Heart left ventricle (tissue), 16 donors: ENCODE data around the gene SMYD1. TPM values are rescaled to one million over a fixed set of nuclear protein-coding genes. Genes with fewer than 3 reads are reported as not detected.

Source experiments
- ATAC-seq, 4 donors: fragments of 200-7000 bp; cut with Tn5 transposase; one replicate each; pipeline ENCODE4 v1.9.1; 2020 to 2022; ENCODE audit warnings: moderate library complexity in 4 of 4, mild to moderate bottlenecking in 3 of 4, moderate number of reproducible peaks in 1 of 4
- DNase-seq, 5 donors: peaks; one replicate each; pipeline ENCODE4 v3.0.0-alpha.2; 2020
- H3K27ac ChIP-seq, 12 donors: fragments of 200-600 bp; sonication (generic) in 4 of 12; one replicate each; pipeline versions ENCODE4 v1.5.0 to v1.8.0; 2016 to 2022; ENCODE audit warnings: mild to moderate bottlenecking in 2 of 12
- H3K27me3 ChIP-seq, 9 donors: fragments of 200-600 bp; sonication (generic) in 2 of 9; one replicate each; pipeline versions ENCODE4 v1.5.1 to v1.8.0; 2016 to 2022; ENCODE audit warnings: mild to moderate bottlenecking in 3 of 9
- H3K36me3 ChIP-seq, 9 donors: fragments of 200-600 bp; sonication (generic) in 2 of 9; one replicate each; pipeline versions ENCODE4 v1.5.0 to v1.8.0; 2018 to 2022; ENCODE audit warnings: mild to moderate bottlenecking in 2 of 9
- H3K4me1 ChIP-seq, 12 donors: fragments of 200-600 bp; sonication (generic) in 4 of 12; one replicate each; pipeline versions ENCODE4 v1.5.0 to v1.8.0; 2016 to 2022; ENCODE audit warnings: mild to moderate bottlenecking in 3 of 12
- H3K4me3 ChIP-seq, 12 donors: fragments of 200-600 bp; sonication (generic) in 4 of 12; one replicate each; pipeline versions ENCODE4 v1.5.0 to v1.8.0; 2017 to 2022; ENCODE audit warnings: mild to moderate bottlenecking in 9 of 12, moderate library complexity in 4 of 12
- H3K9me3 ChIP-seq, 12 donors: fragments of 200-600 bp; sonication (generic) in 4 of 12; one replicate each; pipeline versions ENCODE4 v1.5.0 to v1.8.0; 2016 to 2022; ENCODE audit warnings: mild to moderate bottlenecking in 1 of 12
- POLR2A ChIP-seq, 2 donors: fragments of 450-650 bp; IDR thresholded peaks; one replicate each; pipeline ENCODE4 v1.6.1; 2017; ENCODE audit warnings: antibody characterized with exemption in 2 of 2, mild to moderate bottlenecking in 2 of 2, moderate library complexity in 2 of 2
- WGBS, 4 donors: extraction: QIAGEN DNeasy Blood & Tissue Kit in 2 of 4; methylation state at CpG; one replicate each; pipeline versions ENCODE4 v1.1.5 to v1.1.7; 2013 to 2018; 5-methylcytosine and 5-hydroxymethylcytosine counted together
- intact Hi-C, 10 donors: fragments of 100-400 bp; cut with DNase I; formaldehyde crosslinking; loops; one replicate each; pipeline versions ENCODE4 v1.11.1 to v1.14.2; 2022
- polyA plus RNA-seq, 2 donors: library from polyadenylated mRNA; stranded (reverse); fragments of 200-250 nt; gene quantifications; one replicate each; pipeline ENCODE4 v1.2.3, GENCODE V29; 2013
- total RNA-seq, 9 donors: library from RNA; depleted of rRNA in 2 of 9; stranded (reverse); fragments of >200 nt in 2 of 9; fragmentation: NEBNext Ultra II Directional in 3 of 9; extraction: Animal tissue kit (Norgen Biotek cat#: 25700) in 3 of 9; gene quantifications; one replicate each; pipeline versions ENCODE4 v1.1.0 to v1.2.4, GENCODE V29; 2016 to 2023
- TF ChIP-seq, protein P1 (sequence below), 12 donors: fragments of 200-600 bp; sonication (generic) in 4 of 12; IDR thresholded peaks; one replicate each; pipeline versions ENCODE4 v1.5.0 to v1.8.0; 2018 to 2022; ENCODE audit warnings: antibody characterized with exemption in 12 of 12, mild to moderate bottlenecking in 5 of 12
- donor health status: ischemic (EF 13 %, LVEDD 7.1; RV severe dilation, severe dysfunction).
- donor health status: healthy with polysubstance abuse.
- donor health status: DM: no; HTN: yes; CAD: no.
- donor health status: DM: no; HTN: no; CAD: no.
- donor health status: ischemic (EF 25% LVEDD 6.9; RV normal size, moderate dysfunction).
- donor health status: ischemic (EF 25% LVEDD 5.7; RV mildly dilated, moderate dysfunction).
- donor health status: healthy.
- donor health status: DM: yes; HTN: yes; CAD: no.
- donor health status: ischemic (EF 35%, LVEDD 5.7; RV mildly dilated, moderate dysfunction).
- donor health status: nonischemic (EF 11% LVEDD 7.7; RV severe dilation, severe dysfunction).
- donor health status: DM: yes; HTN: yes; CAD: no.
- donor health status: PGD.
- donor health status: ischemic (EF 29% LVEDD 5.4; RV normal size, mild dysfunction).
- donor health status: nonischemic (EF 23%, LVEDD 6.1; RV moderate dilation, normal function).

The SMYD1 gene
- total and polyA plus RNA-seq, 11 donors = 132 to 658 (median 346) TPM

DNA sequence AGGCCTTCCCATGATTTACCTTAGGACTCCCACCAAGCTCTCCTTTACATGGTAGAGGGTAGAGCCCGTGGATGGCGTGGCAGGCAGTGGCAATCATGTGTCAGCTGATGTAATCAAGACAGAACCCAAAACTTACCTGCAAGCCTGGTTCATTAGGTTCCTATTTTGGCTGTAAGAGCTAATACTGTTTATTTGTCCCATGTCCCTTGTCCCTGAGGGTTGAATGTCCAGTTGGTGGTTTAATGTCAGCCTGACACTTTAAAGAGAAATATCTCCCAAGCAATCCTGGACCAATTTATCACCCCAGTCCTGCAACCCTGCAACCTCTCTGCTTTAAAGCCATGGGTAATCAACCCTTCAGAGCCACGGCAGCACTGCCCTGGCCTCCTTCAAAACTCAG, 66.2 kb downstream of the SMYD1 start:
- no peaks in the 10 kb centered on the region for H3K36me3 ChIP-seq
- no peak overlapping the region for H3K27ac ChIP-seq
- H3K9me3 ChIP-seq = no peaks in the 10 kb centered on the region
- intact Hi-C loops = no loop called here
- peaks cover 0 to 5% (median 0%) of the 10 kb centered on the region in 9 donors for H3K27me3 ChIP-seq
- H3K4me1 ChIP-seq = no peaks in the 10 kb centered on the region
- DNase-seq = no peak
- no peak overlapping the region for H3K4me3 ChIP-seq
- 71 to 83% (median 76%) methylated on average over 3 of the region's 3 CpGs for WGBS, 4 donors
- ATAC-seq = no peak
- TF ChIP-seq, protein P1, sequence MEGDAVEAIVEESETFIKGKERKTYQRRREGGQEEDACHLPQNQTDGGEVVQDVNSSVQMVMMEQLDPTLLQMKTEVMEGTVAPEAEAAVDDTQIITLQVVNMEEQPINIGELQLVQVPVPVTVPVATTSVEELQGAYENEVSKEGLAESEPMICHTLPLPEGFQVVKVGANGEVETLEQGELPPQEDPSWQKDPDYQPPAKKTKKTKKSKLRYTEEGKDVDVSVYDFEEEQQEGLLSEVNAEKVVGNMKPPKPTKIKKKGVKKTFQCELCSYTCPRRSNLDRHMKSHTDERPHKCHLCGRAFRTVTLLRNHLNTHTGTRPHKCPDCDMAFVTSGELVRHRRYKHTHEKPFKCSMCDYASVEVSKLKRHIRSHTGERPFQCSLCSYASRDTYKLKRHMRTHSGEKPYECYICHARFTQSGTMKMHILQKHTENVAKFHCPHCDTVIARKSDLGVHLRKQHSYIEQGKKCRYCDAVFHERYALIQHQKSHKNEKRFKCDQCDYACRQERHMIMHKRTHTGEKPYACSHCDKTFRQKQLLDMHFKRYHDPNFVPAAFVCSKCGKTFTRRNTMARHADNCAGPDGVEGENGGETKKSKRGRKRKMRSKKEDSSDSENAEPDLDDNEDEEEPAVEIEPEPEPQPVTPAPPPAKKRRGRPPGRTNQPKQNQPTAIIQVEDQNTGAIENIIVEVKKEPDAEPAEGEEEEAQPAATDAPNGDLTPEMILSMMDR (IDR thresholded peaks at IDR 0.05) = no peak
- no peak for TF ChIP-seq POLR2A (IDR thresholded peaks at IDR 0.05)

DNA sequence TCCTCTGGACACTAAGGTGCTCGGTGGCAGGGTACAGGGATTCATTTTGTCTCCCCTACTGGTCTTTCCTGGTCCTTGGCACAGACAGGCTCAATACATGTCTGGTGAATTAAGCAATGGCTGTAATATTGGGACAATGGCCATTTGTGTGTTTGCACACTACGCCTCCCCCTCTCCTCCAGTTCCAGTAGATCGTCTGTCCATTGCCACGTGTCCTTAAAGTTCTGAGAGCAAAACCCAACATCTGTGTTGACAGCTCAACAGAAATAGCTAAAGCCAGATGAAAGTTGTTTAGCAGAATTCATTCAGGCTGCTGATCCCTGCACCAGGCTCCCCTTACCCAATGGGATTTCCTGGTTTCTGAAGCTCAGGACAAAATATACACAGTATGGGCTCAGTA, 69.2 kb downstream of the SMYD1 start:
- Histone ChIP-seq H3K9me3 (peaks cover 0 to 5% (median 0%) of the 10 kb centered on the region in 12 donors), H3K4me1 (no peaks in the 10 kb centered on the region), H3K27ac (no peak overlapping the region), H3K27me3 (peaks cover 0 to 5% (median 0%) of the 10 kb centered on the region in 9 donors), H3K4me3 (no peak overlapping the region), H3K36me3 (no peaks in the 10 kb centered on the region)
- WGBS, 4 donors = 66 to 73% (median 68%) methylated on average over 4 of the region's 4 CpGs
- TF ChIP-seq, protein P1 (IDR thresholded peaks at IDR 0.05) = no peak
- TF ChIP-seq POLR2A (IDR thresholded peaks at IDR 0.05) = no peak
- intact Hi-C loops = no loop called here
- DNase-seq (no peak), ATAC-seq (no peak)

DNA sequence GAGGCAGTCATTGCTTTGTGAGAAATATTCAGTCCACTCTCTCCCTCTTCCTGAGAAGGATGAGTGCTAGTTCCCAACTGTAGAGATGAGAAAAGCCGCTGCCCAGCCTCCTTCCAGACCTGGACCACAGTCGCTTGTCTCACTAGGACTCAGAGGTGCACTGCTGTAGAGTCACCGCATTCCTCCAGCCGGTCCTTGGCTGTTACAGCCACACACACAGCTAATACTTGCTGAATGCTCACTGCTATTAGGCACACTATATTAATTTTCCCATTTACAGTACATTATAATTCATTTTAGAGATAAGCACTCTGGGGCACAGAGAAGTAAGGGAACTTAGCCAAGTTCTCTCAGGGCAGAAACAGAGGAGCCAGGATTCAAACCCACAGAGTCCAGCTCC, 70.2 kb downstream of the SMYD1 start:
- TF ChIP-seq, protein P1 (IDR thresholded peaks at IDR 0.05) = no peak
- TF ChIP-seq POLR2A (IDR thresholded peaks at IDR 0.05) = no peak
- DNase-seq = no peak
- Histone ChIP-seq H3K27ac (no peak overlapping the region), H3K36me3 (no peaks in the 10 kb centered on the region), H3K4me3 (no peak overlapping the region), H3K4me1 (no peaks in the 10 kb centered on the region), H3K27me3 (peaks cover 0 to 5% (median 0%) of the 10 kb centered on the region in 9 donors), H3K9me3 (peaks cover 0 to 14% (median 0%) of the 10 kb centered on the region in 12 donors)
- intact Hi-C loops = no loop called here
- ATAC-seq = no peak
- 89 to 96% (median 93%) methylated on average over 4 of the region's 4 CpGs for WGBS, 4 donors

DNA sequence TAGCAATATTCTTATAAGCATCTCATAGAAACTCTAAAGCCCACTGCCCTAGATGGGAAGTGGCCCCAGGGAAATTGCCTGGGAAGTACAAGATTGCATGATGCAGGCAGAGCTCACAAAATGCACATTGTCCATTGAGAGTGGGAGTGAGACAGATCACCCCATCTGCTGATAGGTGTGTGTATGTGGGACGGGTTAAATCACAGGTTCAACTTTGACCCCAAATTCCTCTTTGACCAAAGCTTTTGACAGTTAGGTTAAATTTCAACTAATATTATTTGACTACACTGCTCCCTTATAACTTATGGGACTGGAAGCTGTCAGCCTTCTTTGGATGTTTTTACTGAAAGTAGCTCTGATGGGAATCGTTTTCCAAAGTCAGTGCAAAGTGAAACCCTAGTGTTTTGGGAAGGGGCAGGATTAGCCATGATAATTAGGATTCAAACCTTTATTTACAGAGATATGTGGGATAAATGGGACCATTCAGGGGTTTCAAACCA, 71.6 kb downstream of the SMYD1 start:
- ATAC-seq = no peak
- no peak for DNase-seq
- Histone ChIP-seq H3K9me3 (peaks cover 0 to 18% (median 0%) of the 10 kb centered on the region in 12 donors), H3K27ac (no peak overlapping the region), H3K36me3 (no peaks in the 10 kb centered on the region), H3K4me1 (no peaks in the 10 kb centered on the region), H3K4me3 (no peak overlapping the region), H3K27me3 (peaks cover 0 to 5% (median 0%) of the 10 kb centered on the region in 9 donors)
- no peak for TF ChIP-seq POLR2A (IDR thresholded peaks at IDR 0.05)
- TF ChIP-seq, protein P1 (IDR thresholded peaks at IDR 0.05) = no peak
- WGBS, 4 donors = 44 to 78% (median 65%) methylated on average over 2 of the region's 2 CpGs
- intact Hi-C loops = no loop called here
